Measurements from ENCODE around the gene MAN1C1. TPM values are rescaled to one million over a fixed set of nuclear protein-coding genes. Genes with fewer than 3 reads are reported as not detected.

The MAN1C1 gene
- total RNA-seq, 2 donors from 2014 or later, result 2.2 to 4.3 TPM

GRCh38 chr1:25787760-25788166 lies 171.2 kb downstream of the MAN1C1 start:
- Mint-ChIP-seq H3K4me3 (no peak overlapping the region), H3K27ac (no peak overlapping the region), H3K27me3 (ENCODE audit: insufficient read depth) (no peaks in the 10 kb centered on the region), H3K36me3 (ENCODE audit: low read depth) (no peaks in the 10 kb centered on the region), H3K9me3 (no peaks in the 10 kb centered on the region), H3K4me1 (no peaks in the 10 kb centered on the region)
- TF ChIP-seq CTCF (conservative IDR thresholded peaks at IDR 0.05), result no peak
- Histone ChIP-seq H3K9me3 (ENCODE audit: control insufficient read depth, low read length) (no peaks in the 10 kb centered on the region), H3K4me1 (ENCODE audit: control insufficient read depth, insufficient read depth, low read length) (no peaks in the 10 kb centered on the region), H3K36me3 (ENCODE audit: control insufficient read depth, insufficient read depth, low read length) (no peaks in the 10 kb centered on the region), H3K27ac (ENCODE audit: low read depth, low read length) (no peak overlapping the region), H3K4me3 (ENCODE audit: low read length) (no peak overlapping the region), H3K9ac (ENCODE audit: extremely low read depth, low read length, poor library complexity, severe bottlenecking) (no peak overlapping the region), H3K27me3 (ENCODE audit: control insufficient read depth, insufficient read depth, low read length, poor library complexity, severe bottlenecking) (no peaks in the 10 kb centered on the region)
- no peak for DNase-seq
- WGBS, 2 experiments (ENCODE audit: insufficient coverage in 1 of 2, insufficient read length in 1 of 2), result 84 to 89% methylated on average over 5 of the region's 5 CpGs

GRCh38 chr1:25790472-25790871 lies 173.9 kb downstream of the MAN1C1 start:
- Mint-ChIP-seq H3K4me1 (no peaks in the 10 kb centered on the region), H3K9me3 (no peaks in the 10 kb centered on the region), H3K27ac (no peak overlapping the region), H3K36me3 (ENCODE audit: low read depth) (no peaks in the 10 kb centered on the region), H3K27me3 (ENCODE audit: insufficient read depth) (no peaks in the 10 kb centered on the region), H3K4me3 (no peak overlapping the region)
- Histone ChIP-seq H3K27me3 (ENCODE audit: control insufficient read depth, insufficient read depth, low read length, poor library complexity, severe bottlenecking) (no peaks in the 10 kb centered on the region), H3K27ac (ENCODE audit: low read depth, low read length) (no peak overlapping the region), H3K4me3 (ENCODE audit: low read length) (no peak overlapping the region), H3K4me1 (ENCODE audit: control insufficient read depth, insufficient read depth, low read length) (no peaks in the 10 kb centered on the region), H3K9me3 (ENCODE audit: control insufficient read depth, low read length) (no peaks in the 10 kb centered on the region), H3K9ac (ENCODE audit: extremely low read depth, low read length, poor library complexity, severe bottlenecking) (no peak overlapping the region), H3K36me3 (ENCODE audit: control insufficient read depth, insufficient read depth, low read length) (no peaks in the 10 kb centered on the region)
- TF ChIP-seq CTCF (conservative IDR thresholded peaks at IDR 0.05), result no peak
- 89 to 92% methylated on average over 6 of the region's 6 CpGs for WGBS, 2 experiments (ENCODE audit: insufficient coverage in 1 of 2, insufficient read length in 1 of 2)
- no peak for DNase-seq

- Histone ChIP-seq H3K4me1 (ENCODE audit: control insufficient read depth, insufficient read depth, low read length) (peaks cover 6% of the 10 kb centered on the region), H3K9me3 (ENCODE audit: control insufficient read depth, low read length) (no peaks in the 10 kb centered on the region), H3K27me3 (ENCODE audit: control insufficient read depth, insufficient read depth, low read length, poor library complexity, severe bottlenecking) (no peaks in the 10 kb centered on the region), H3K36me3 (ENCODE audit: control insufficient read depth, insufficient read depth, low read length) (no peaks in the 10 kb centered on the region), H3K27ac (ENCODE audit: low read depth, low read length) (no peak overlapping the region), H3K4me3 (ENCODE audit: low read length) (no peak overlapping the region), H3K9ac (ENCODE audit: extremely low read depth, low read length, poor library complexity, severe bottlenecking) (no peak overlapping the region)
- H3K9me3 Mint-ChIP-seq, result no peaks in the 10 kb centered on the region
- TF ChIP-seq CTCF (conservative IDR thresholded peaks at IDR 0.05), result no peak
- no peaks in the 10 kb centered on the region for H3K36me3 Mint-ChIP-seq (ENCODE audit: low read depth)
- H3K27ac Mint-ChIP-seq, result no peak overlapping the region
- DNase-seq, result no peak
- H3K27me3 Mint-ChIP-seq (ENCODE audit: insufficient read depth), result no peaks in the 10 kb centered on the region
- H3K4me3 Mint-ChIP-seq, result no peak overlapping the region
- peaks cover 9% of the 10 kb centered on the region for H3K4me1 Mint-ChIP-seq
- 78 to 79% methylated on average over 3 to 4 of the region's 4 CpGs for WGBS, 2 experiments (ENCODE audit: insufficient coverage in 1 of 2, insufficient read length in 1 of 2)
Measured at GRCh38 chr1:25792115-25792514, 175.5 kb downstream of the MAN1C1 start.
